ENCODE data around the gene NAGA.

Gene NAGA

GRCh38 chr22:42064629-42065028 is 6.0 kb downstream of the NAGA start:
- H3K79me1 ChIP-seq (ENCODE audit: low read depth, low read length): peaks cover 2% of the 10 kb centered on the region
- H2BK12ac ChIP-seq (ENCODE audit: low read length): no peak overlapping the region
- DNase-seq (ENCODE audit: low spot score): no peak
- no peaks in the 10 kb centered on the region for H3K27me3 ChIP-seq (ENCODE audit: control insufficient read depth in 3 of 3, insufficient read depth in 3 of 3, low read depth in 1 of 3, low read length in 3 of 3)
- no peak overlapping the region for H3K23ac ChIP-seq (ENCODE audit: low read depth, low read length, poor library complexity)
- H2BK15ac ChIP-seq (ENCODE audit: low read length): no peak overlapping the region
- H3K14ac ChIP-seq (ENCODE audit: low read length): no peak overlapping the region
- H4K8ac ChIP-seq (ENCODE audit: low read depth, low read length): no peak overlapping the region
- H3K9ac ChIP-seq (ENCODE audit: low read depth, low read length, poor library complexity): no peak overlapping the region
- H3K4ac ChIP-seq (ENCODE audit: low read length): no peak overlapping the region
- no peak overlapping the region for H2AFZ ChIP-seq (ENCODE audit: low read length)
- H3K36me3 ChIP-seq (replicated peaks in 1 of 2; ENCODE audit: control insufficient read depth in 2 of 2, insufficient read depth in 2 of 2, low read length in 2 of 2): peaks cover 28 to 65% of the 10 kb centered on the region in 2 donors
- H4K91ac ChIP-seq (ENCODE audit: low read depth, low read length, poor library complexity): no peak overlapping the region
- peaks cover 0 to 3% of the 10 kb centered on the region in 2 donors for H3K9me3 ChIP-seq (replicated peaks in 1 of 2; ENCODE audit: control insufficient read depth in 2 of 2, insufficient read depth in 1 of 2, low read depth in 1 of 2, low read length in 2 of 2)
- no peak overlapping the region for H3K4me2 ChIP-seq (ENCODE audit: insufficient read depth, low read length, poor library complexity, severe bottlenecking)
- H3K4me1 ChIP-seq (ENCODE audit: control insufficient read depth in 2 of 2, insufficient read depth in 1 of 2, low read depth in 1 of 2, low read length in 2 of 2): peaks cover under 1 to 13% of the 10 kb centered on the region in 2 donors
- H2BK120ac ChIP-seq (ENCODE audit: low read depth, low read length): no peak overlapping the region
- H2BK5ac ChIP-seq (ENCODE audit: low read length): no peak overlapping the region
- H3K27ac ChIP-seq (replicated peaks; ENCODE audit: low read length): no peak overlapping the region
- no peak overlapping the region for H3K4me3 ChIP-seq (ENCODE audit: low read length in 2 of 2)
- no CpG with 5 or more reads among the region's 1 CpG for WGBS, 2 donors (ENCODE audit: extremely low coverage in 2 of 2, insufficient read length in 2 of 2, insufficient replicate concordance in 1 of 2)
- no peak overlapping the region for H3K18ac ChIP-seq (ENCODE audit: low read length)
- no peak overlapping the region for H2AK5ac ChIP-seq (ENCODE audit: low read depth, low read length)

GRCh38 chr22:42062506-42063170 is 8.0 kb downstream of the NAGA start:
- Histone ChIP-seq H3K23ac (ENCODE audit: low read depth, low read length, poor library complexity) (no peak overlapping the region), H3K79me1 (ENCODE audit: low read depth, low read length) (peaks cover 2% of the 10 kb centered on the region), H2AK5ac (ENCODE audit: low read depth, low read length) (no peak overlapping the region), H3K4me3 (ENCODE audit: low read length in 2 of 2) (no peak overlapping the region), H2BK12ac (ENCODE audit: low read length) (no peak overlapping the region), H4K91ac (ENCODE audit: low read depth, low read length, poor library complexity) (no peak overlapping the region), H2BK15ac (ENCODE audit: low read length) (no peak overlapping the region), H3K18ac (ENCODE audit: low read length) (no peak overlapping the region), H3K4ac (ENCODE audit: low read length) (no peak overlapping the region), H3K4me2 (ENCODE audit: insufficient read depth, low read length, poor library complexity, severe bottlenecking) (no peak overlapping the region), H2AFZ (ENCODE audit: low read length) (no peak overlapping the region), H3K27me3 (ENCODE audit: control insufficient read depth in 3 of 3, insufficient read depth in 3 of 3, low read depth in 1 of 3, low read length in 3 of 3) (no peaks in the 10 kb centered on the region), H3K9me3 (replicated peaks in 1 of 2; ENCODE audit: control insufficient read depth in 2 of 2, insufficient read depth in 1 of 2, low read depth in 1 of 2, low read length in 2 of 2) (peaks cover 0 to 13% of the 10 kb centered on the region in 2 donors), H2BK120ac (ENCODE audit: low read depth, low read length) (no peak overlapping the region), H3K9ac (ENCODE audit: low read depth, low read length, poor library complexity) (no peak overlapping the region), H4K8ac (ENCODE audit: low read depth, low read length) (no peak overlapping the region), H3K27ac (replicated peaks; ENCODE audit: low read length) (no peak overlapping the region), H3K4me1 (ENCODE audit: control insufficient read depth in 2 of 2, insufficient read depth in 1 of 2, low read depth in 1 of 2, low read length in 2 of 2) (peaks cover 0 to 12% of the 10 kb centered on the region in 2 donors), H2BK5ac (ENCODE audit: low read length) (peak overlapping the region; percentile 56), H3K36me3 (replicated peaks in 1 of 2; ENCODE audit: control insufficient read depth in 2 of 2, insufficient read depth in 2 of 2, low read length in 2 of 2) (peaks cover 26 to 69% of the 10 kb centered on the region in 2 donors), H3K14ac (ENCODE audit: low read length) (no peak overlapping the region)
- DNase-seq (ENCODE audit: low spot score): no peak
- WGBS, 2 donors (ENCODE audit: extremely low coverage in 2 of 2, insufficient read length in 2 of 2, insufficient replicate concordance in 1 of 2): no CpG with 5 or more reads among the region's 10 CpGs

GRCh38 chr22:42061041-42061440 is 9.6 kb downstream of the NAGA start:
- Histone ChIP-seq H2BK120ac (ENCODE audit: low read depth, low read length) (no peak overlapping the region), H2BK5ac (ENCODE audit: low read length) (no peak overlapping the region), H2BK15ac (ENCODE audit: low read length) (no peak overlapping the region), H3K27me3 (ENCODE audit: control insufficient read depth in 3 of 3, insufficient read depth in 3 of 3, low read depth in 1 of 3, low read length in 3 of 3) (no peaks in the 10 kb centered on the region), H3K79me1 (ENCODE audit: low read depth, low read length) (peaks cover 2% of the 10 kb centered on the region), H4K8ac (ENCODE audit: low read depth, low read length) (no peak overlapping the region), H2BK12ac (ENCODE audit: low read length) (no peak overlapping the region), H3K27ac (replicated peaks; ENCODE audit: low read length) (no peak overlapping the region), H4K91ac (ENCODE audit: low read depth, low read length, poor library complexity) (no peak overlapping the region), H3K36me3 (replicated peaks in 1 of 2; ENCODE audit: control insufficient read depth in 2 of 2, insufficient read depth in 2 of 2, low read length in 2 of 2) (peaks cover 17 to 53% of the 10 kb centered on the region in 2 donors), H3K4me2 (ENCODE audit: insufficient read depth, low read length, poor library complexity, severe bottlenecking) (no peak overlapping the region), H3K4me3 (ENCODE audit: low read length in 2 of 2) (no peak overlapping the region), H3K4me1 (ENCODE audit: control insufficient read depth in 2 of 2, insufficient read depth in 1 of 2, low read depth in 1 of 2, low read length in 2 of 2) (peaks cover 0 to 12% of the 10 kb centered on the region in 2 donors), H3K9me3 (replicated peaks in 1 of 2; ENCODE audit: control insufficient read depth in 2 of 2, insufficient read depth in 1 of 2, low read depth in 1 of 2, low read length in 2 of 2) (peaks cover 0 to 23% of the 10 kb centered on the region in 2 donors), H3K4ac (ENCODE audit: low read length) (no peak overlapping the region), H3K14ac (ENCODE audit: low read length) (no peak overlapping the region), H3K23ac (ENCODE audit: low read depth, low read length, poor library complexity) (no peak overlapping the region), H2AFZ (ENCODE audit: low read length) (no peak overlapping the region), H3K9ac (ENCODE audit: low read depth, low read length, poor library complexity) (no peak overlapping the region), H3K18ac (ENCODE audit: low read length) (no peak overlapping the region), H2AK5ac (ENCODE audit: low read depth, low read length) (no peak overlapping the region)
- no peak for DNase-seq (ENCODE audit: low spot score)
- no CpG with 5 or more reads among the region's 7 CpGs for WGBS, 2 donors (ENCODE audit: extremely low coverage in 2 of 2, insufficient read length in 2 of 2, insufficient replicate concordance in 1 of 2)

- Histone ChIP-seq H3K27me3 (ENCODE audit: control insufficient read depth in 3 of 3, insufficient read depth in 3 of 3, low read depth in 1 of 3, low read length in 3 of 3) (no peaks in the 10 kb centered on the region), H3K36me3 (replicated peaks in 1 of 2; ENCODE audit: control insufficient read depth in 2 of 2, insufficient read depth in 2 of 2, low read length in 2 of 2) (peaks cover 16 to 48% of the 10 kb centered on the region in 2 donors), H3K4ac (ENCODE audit: low read length) (no peak overlapping the region), H2BK12ac (ENCODE audit: low read length) (no peak overlapping the region), H3K9me3 (replicated peaks in 1 of 2; ENCODE audit: control insufficient read depth in 2 of 2, insufficient read depth in 1 of 2, low read depth in 1 of 2, low read length in 2 of 2) (peaks cover 0 to 23% of the 10 kb centered on the region in 2 donors), H3K9ac (ENCODE audit: low read depth, low read length, poor library complexity) (no peak overlapping the region), H4K8ac (ENCODE audit: low read depth, low read length) (no peak overlapping the region), H3K4me1 (ENCODE audit: control insufficient read depth in 2 of 2, insufficient read depth in 1 of 2, low read depth in 1 of 2, low read length in 2 of 2) (peaks cover 0 to 8% of the 10 kb centered on the region in 2 donors), H2BK120ac (ENCODE audit: low read depth, low read length) (no peak overlapping the region), H3K23ac (ENCODE audit: low read depth, low read length, poor library complexity) (no peak overlapping the region), H2BK5ac (ENCODE audit: low read length) (no peak overlapping the region), H3K18ac (ENCODE audit: low read length) (no peak overlapping the region), H2AFZ (ENCODE audit: low read length) (no peak overlapping the region), H3K79me1 (ENCODE audit: low read depth, low read length) (peaks cover 2% of the 10 kb centered on the region), H4K91ac (ENCODE audit: low read depth, low read length, poor library complexity) (no peak overlapping the region), H2BK15ac (ENCODE audit: low read length) (no peak overlapping the region), H3K4me2 (ENCODE audit: insufficient read depth, low read length, poor library complexity, severe bottlenecking) (no peak overlapping the region), H3K4me3 (ENCODE audit: low read length in 2 of 2) (no peak overlapping the region), H2AK5ac (ENCODE audit: low read depth, low read length) (no peak overlapping the region), H3K14ac (ENCODE audit: low read length) (no peak overlapping the region), H3K27ac (replicated peaks; ENCODE audit: low read length) (no peak overlapping the region)
- WGBS, 2 donors (ENCODE audit: extremely low coverage in 2 of 2, insufficient read length in 2 of 2, insufficient replicate concordance in 1 of 2): no CpG with 5 or more reads among the region's 5 CpGs
- DNase-seq (ENCODE audit: low spot score): no peak
Measured at GRCh38 chr22:42060489-42060888, 10.1 kb downstream of the NAGA start.
